HCT116 (cell line): ENCODE measurements around the gene TMEM144. TPM values are rescaled to one million over a fixed set of nuclear protein-coding genes. Genes with fewer than 3 reads are reported as not detected.

Source experiments
- ATAC-seq: fragments of 200-7000 bp; cut with Tn5 transposase; 2 replicates; pipeline ENCODE4 v1.9.1; 2020; ENCODE audit warnings: mild to moderate bottlenecking, moderate library complexity
- BruUV-seq: library from RNA; stranded (reverse); fragments of 400-500 nt; replicated peaks from 2 replicates; lab custom pipeline; 2021; lab: Mats Ljungman, UMichigan
- CTCF ChIA-PET: fragments of 300-600 bp; sonication (Branson Sonifier 250); formaldehyde crosslinking; loops from one replicate; lab custom pipeline; 2021; ENCODE audit warnings: antibody characterized with exemption; lab: Charles Lee
- POLR2A ChIA-PET: fragments of 300-600, 350-600 bp; sonication (Branson Sonifier 250); formaldehyde crosslinking; loops from one replicate; lab custom pipeline; 2021; ENCODE audit warnings: antibody characterized with exemption; lab: Charles Lee
- RAD21 ChIA-PET, 2 experiments: fragments of 300-600 bp; sonication (Branson Sonifier 250); formaldehyde crosslinking; loops; one replicate each; lab custom pipeline; 2023; ENCODE audit warnings: low total read pairs in 2 of 2; ENCODE audit not compliant: uncharacterized antibody in 2 of 2, unreplicated experiment in 2 of 2, low non-redundant PET in 1 of 2; lab: Charles Lee
- DNase-seq: peaks from one replicate; pipeline ENCODE4 v3.0.0-alpha.2; 2010; ENCODE audit warnings: low read depth, low spot score
- H2AFZ ChIP-seq: fragments of 200-600 bp; shearing (Covaris generic), sonication (generic); 2 replicates; pipeline ENCODE4 v1.6.1; 2017; ENCODE audit warnings: low read depth, mixed run types, mixed read lengths, antibody characterized with exemption, low read length; ENCODE audit not compliant: poor library complexity, severe bottlenecking
- H3K27ac ChIP-seq: 2 replicates; pipeline ENCODE4 v1.5.1; 2012; ENCODE audit warnings: low read depth, low read length
- H3K27me3 ChIP-seq: fragments of 200-600 bp; sonication (generic); 2 replicates; pipeline ENCODE4 v1.6.1; 2016; ENCODE audit warnings: mixed run types, low read length, mixed read lengths; ENCODE audit not compliant: insufficient read depth
- H3K36me3 ChIP-seq, 2 experiments: fragments of 200-500 bp in 1 of 2; fragments of 200-600 bp in 1 of 2; sonication (Bioruptor generic) in 1 of 2; sonication (generic) in 1 of 2; 2 replicates each; pipeline versions ENCODE4 v1.5.1 to v1.6.1; 2014 to 2016; ENCODE audit warnings: low read length in 2 of 2, inconsistent platforms in 1 of 2, mixed read lengths in 1 of 2, mixed run types in 1 of 2; ENCODE audit not compliant: insufficient read depth in 2 of 2, control insufficient read depth in 1 of 2
- H3K4me1 ChIP-seq, 2 experiments: fragments of 200-600 bp in 1 of 2; sonication (generic) in 1 of 2; 2 replicates each; pipeline versions ENCODE4 v1.5.1 to v1.6.1; 2012 to 2017; ENCODE audit warnings: low read length in 2 of 2, inconsistent platforms in 1 of 2, mild to moderate bottlenecking in 1 of 2, mixed read lengths in 1 of 2, mixed run types in 1 of 2, moderate library complexity in 1 of 2; ENCODE audit not compliant: insufficient read depth in 2 of 2, control insufficient read depth in 1 of 2
- H3K4me2 ChIP-seq: fragments of 200-600 bp; sonication (generic); 2 replicates; pipeline ENCODE4 v1.6.1; 2017; ENCODE audit warnings: mixed run types, low read length, mixed read lengths
- H3K4me3 ChIP-seq, 2 experiments: fragments of 200-600 bp in 1 of 2; sonication (generic) in 1 of 2; replicated peaks in 1 of 2; 2 replicates each; pipeline ENCODE4 v1.5.1; 2011 to 2016; ENCODE audit warnings: low read length in 2 of 2, control low read depth in 1 of 2, low read depth in 1 of 2, mild to moderate bottlenecking in 1 of 2, mixed read lengths in 1 of 2, mixed run types in 1 of 2
- H3K79me2 ChIP-seq: fragments of 200-600 bp; sonication (generic); 2 replicates; pipeline ENCODE4 v1.6.1; 2017; ENCODE audit warnings: mild to moderate bottlenecking, mixed run types, low read length, moderate library complexity, mixed read lengths; ENCODE audit not compliant: insufficient read depth
- H3K9ac ChIP-seq: fragments of 200-600 bp; sonication (generic); 2 replicates; pipeline ENCODE4 v1.6.1; 2016; ENCODE audit warnings: low read length, mixed read lengths
- H3K9me2 ChIP-seq: fragments of 200-600 bp; sonication (generic), shearing (Covaris generic); 2 replicates; pipeline ENCODE4 v1.6.1; 2017; ENCODE audit warnings: mixed run types, mild to moderate bottlenecking, moderate library complexity; ENCODE audit not compliant: insufficient read depth
- H3K9me3 ChIP-seq, 2 experiments: fragments of 200-500 bp in 1 of 2; fragments of 200-600 bp in 1 of 2; sonication (Bioruptor generic) in 1 of 2; sonication (generic) in 1 of 2; 2 replicates each; pipeline ENCODE4 v1.6.1; 2014 to 2017; ENCODE audit warnings: low read length in 2 of 2, mixed read lengths in 2 of 2, inconsistent platforms in 1 of 2, low read depth in 1 of 2, mild to moderate bottlenecking in 1 of 2, mixed run types in 1 of 2, moderate library complexity in 1 of 2; ENCODE audit not compliant: control insufficient read depth in 1 of 2, insufficient read depth in 1 of 2
- H4K20me1 ChIP-seq: fragments of 200-600 bp; sonication (generic), shearing (Covaris generic); 2 replicates; pipeline ENCODE4 v1.6.1; 2017; ENCODE audit warnings: mixed run types, mild to moderate bottlenecking, moderate library complexity; ENCODE audit not compliant: insufficient read depth
- CBX3 ChIP-seq: IDR thresholded peaks from 2 replicates; pipeline ENCODE4 v1.6.1; 2012; ENCODE audit warnings: low read depth
- CEBPB ChIP-seq: IDR thresholded peaks from 2 replicates; pipeline ENCODE4 v1.6.1; 2012; ENCODE audit warnings: low read depth
- EGR1 ChIP-seq: IDR thresholded peaks from 2 replicates; pipeline ENCODE4 v1.6.1; 2012; ENCODE audit warnings: low read depth
- FOSL1 ChIP-seq: IDR thresholded peaks from 2 replicates; pipeline ENCODE4 v1.6.1; 2012; ENCODE audit warnings: low read depth
- POLR2A ChIP-seq: IDR thresholded peaks from 2 replicates; pipeline ENCODE4 v1.7.0; 2011; ENCODE audit warnings: borderline replicate concordance; ENCODE audit not compliant: insufficient read depth, insufficient read length; ENCODE audit errors: extremely low read depth
- RAD21 ChIP-seq: IDR thresholded peaks from 2 replicates; pipeline ENCODE4 v1.6.1; 2012; ENCODE audit warnings: low read depth, mild to moderate bottlenecking
- SP1 ChIP-seq: IDR thresholded peaks from 2 replicates; pipeline ENCODE4 v1.6.1; 2012; ENCODE audit warnings: low read depth
- SRF ChIP-seq: IDR thresholded peaks from 2 replicates; pipeline ENCODE4 v1.6.1; 2012; ENCODE audit warnings: low read depth
- YY1 ChIP-seq: IDR thresholded peaks from 2 replicates; pipeline ENCODE4 v1.6.1; 2011; ENCODE audit warnings: low read length, low read depth, moderate library complexity, mild to moderate bottlenecking; ENCODE audit not compliant: insufficient replicate concordance; ENCODE audit errors: extremely low read depth
- ZFX ChIP-seq: fragments of 450-650 bp; IDR thresholded peaks from 2 replicates; pipeline ENCODE4 v1.6.1; 2017
- intact Hi-C: fragments of 100-400 bp; cut with micrococcal nuclease; formaldehyde crosslinking; loops from 2 replicates; pipeline ENCODE4 v1.10.0; 2022
- total RNA-seq: library from RNA; stranded (reverse); gene quantifications from one replicate; pipeline ENCODE4 v1.2.1, GENCODE V29; 2021; ENCODE audit not compliant: unreplicated experiment
- TF ChIP-seq, protein P1 (sequence below): IDR thresholded peaks from 2 replicates; pipeline ENCODE4 v1.6.1; 2012; ENCODE audit warnings: low read depth
- TF ChIP-seq, protein P2 (sequence below): IDR thresholded peaks from 2 replicates; pipeline ENCODE4 v1.6.1; 2012
- TF ChIP-seq, protein P3 (sequence below), 3 experiments: fragments of 200-600 bp in 1 of 3; sonication (generic) in 1 of 3; IDR thresholded peaks in 2 of 3; conservative IDR thresholded peaks in 1 of 3; 2 replicates each; pipeline ENCODE4 v1.5.1; 2012 to 2017; ENCODE audit warnings: low read depth in 2 of 3, low read length in 2 of 3, antibody characterized with exemption in 1 of 3, borderline replicate concordance in 1 of 3, control low read depth in 1 of 3, mild to moderate bottlenecking in 1 of 3, mixed read lengths in 1 of 3, mixed run types in 1 of 3, moderate library complexity in 1 of 3; ENCODE audit not compliant: insufficient read depth in 1 of 3

TMEM144 gene
- total RNA-seq, 1 experiment from 2014 or later: 12.9 TPM

DNA sequence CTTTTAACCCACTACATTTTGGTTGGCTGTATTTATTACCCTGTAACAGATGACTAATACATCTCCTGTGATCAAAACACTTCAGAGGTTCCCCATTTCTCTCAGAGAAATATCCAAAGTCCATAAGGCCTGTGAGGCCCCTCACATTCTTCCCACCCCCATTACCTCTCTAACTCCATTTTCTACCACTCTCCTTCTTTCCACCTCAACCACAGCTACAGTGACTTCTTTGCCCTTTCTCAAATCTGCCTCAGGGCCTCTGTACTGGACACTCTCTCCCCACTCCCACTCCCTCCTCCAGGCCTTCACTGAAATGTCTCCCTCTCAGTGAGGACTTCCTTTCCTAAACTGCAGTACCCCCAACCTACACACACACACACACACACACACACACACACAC is 8.4 kb upstream of the TMEM144 start:
- Histone ChIP-seq H3K4me2 (no peak overlapping the region), H3K9ac (no peak overlapping the region), H2AFZ (no peak overlapping the region), H3K36me3 (no peaks in the 10 kb centered on the region), H3K4me3 (no peak overlapping the region), H3K9me3 (no peaks in the 10 kb centered on the region), H3K27ac (no peak overlapping the region), H3K9me2 (no peaks in the 10 kb centered on the region), H3K79me2 (no peaks in the 10 kb centered on the region), H4K20me1 (no peaks in the 10 kb centered on the region)
- no peak for ATAC-seq
- DNase-seq: no peak
- intact Hi-C loops: no loop called here
- CTCF ChIA-PET: interaction anchor here (1.5 kb wide), 1 partner anchor 8 kb away, joined by 6 read pairs; no protein-coding TSS in a partner anchor
- no TSS peak for BruUV-seq
- RAD21 ChIA-PET: no interaction called here
- TF ChIP-seq RAD21 (no peak), SP1 (no peak), CEBPB (no peak), SRF (no peak), YY1 (no peak), ZFX (no peak), CBX3 (no peak), FOSL1 (no peak), EGR1 (no peak), POLR2A (no peak)
- TF ChIP-seq, protein P1, sequence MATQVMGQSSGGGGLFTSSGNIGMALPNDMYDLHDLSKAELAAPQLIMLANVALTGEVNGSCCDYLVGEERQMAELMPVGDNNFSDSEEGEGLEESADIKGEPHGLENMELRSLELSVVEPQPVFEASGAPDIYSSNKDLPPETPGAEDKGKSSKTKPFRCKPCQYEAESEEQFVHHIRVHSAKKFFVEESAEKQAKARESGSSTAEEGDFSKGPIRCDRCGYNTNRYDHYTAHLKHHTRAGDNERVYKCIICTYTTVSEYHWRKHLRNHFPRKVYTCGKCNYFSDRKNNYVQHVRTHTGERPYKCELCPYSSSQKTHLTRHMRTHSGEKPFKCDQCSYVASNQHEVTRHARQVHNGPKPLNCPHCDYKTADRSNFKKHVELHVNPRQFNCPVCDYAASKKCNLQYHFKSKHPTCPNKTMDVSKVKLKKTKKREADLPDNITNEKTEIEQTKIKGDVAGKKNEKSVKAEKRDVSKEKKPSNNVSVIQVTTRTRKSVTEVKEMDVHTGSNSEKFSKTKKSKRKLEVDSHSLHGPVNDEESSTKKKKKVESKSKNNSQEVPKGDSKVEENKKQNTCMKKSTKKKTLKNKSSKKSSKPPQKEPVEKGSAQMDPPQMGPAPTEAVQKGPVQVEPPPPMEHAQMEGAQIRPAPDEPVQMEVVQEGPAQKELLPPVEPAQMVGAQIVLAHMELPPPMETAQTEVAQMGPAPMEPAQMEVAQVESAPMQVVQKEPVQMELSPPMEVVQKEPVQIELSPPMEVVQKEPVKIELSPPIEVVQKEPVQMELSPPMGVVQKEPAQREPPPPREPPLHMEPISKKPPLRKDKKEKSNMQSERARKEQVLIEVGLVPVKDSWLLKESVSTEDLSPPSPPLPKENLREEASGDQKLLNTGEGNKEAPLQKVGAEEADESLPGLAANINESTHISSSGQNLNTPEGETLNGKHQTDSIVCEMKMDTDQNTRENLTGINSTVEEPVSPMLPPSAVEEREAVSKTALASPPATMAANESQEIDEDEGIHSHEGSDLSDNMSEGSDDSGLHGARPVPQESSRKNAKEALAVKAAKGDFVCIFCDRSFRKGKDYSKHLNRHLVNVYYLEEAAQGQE: no peak
- TF ChIP-seq, protein P2, sequence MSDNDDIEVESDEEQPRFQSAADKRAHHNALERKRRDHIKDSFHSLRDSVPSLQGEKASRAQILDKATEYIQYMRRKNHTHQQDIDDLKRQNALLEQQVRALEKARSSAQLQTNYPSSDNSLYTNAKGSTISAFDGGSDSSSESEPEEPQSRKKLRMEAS: no peak
- TF ChIP-seq, protein P3, sequence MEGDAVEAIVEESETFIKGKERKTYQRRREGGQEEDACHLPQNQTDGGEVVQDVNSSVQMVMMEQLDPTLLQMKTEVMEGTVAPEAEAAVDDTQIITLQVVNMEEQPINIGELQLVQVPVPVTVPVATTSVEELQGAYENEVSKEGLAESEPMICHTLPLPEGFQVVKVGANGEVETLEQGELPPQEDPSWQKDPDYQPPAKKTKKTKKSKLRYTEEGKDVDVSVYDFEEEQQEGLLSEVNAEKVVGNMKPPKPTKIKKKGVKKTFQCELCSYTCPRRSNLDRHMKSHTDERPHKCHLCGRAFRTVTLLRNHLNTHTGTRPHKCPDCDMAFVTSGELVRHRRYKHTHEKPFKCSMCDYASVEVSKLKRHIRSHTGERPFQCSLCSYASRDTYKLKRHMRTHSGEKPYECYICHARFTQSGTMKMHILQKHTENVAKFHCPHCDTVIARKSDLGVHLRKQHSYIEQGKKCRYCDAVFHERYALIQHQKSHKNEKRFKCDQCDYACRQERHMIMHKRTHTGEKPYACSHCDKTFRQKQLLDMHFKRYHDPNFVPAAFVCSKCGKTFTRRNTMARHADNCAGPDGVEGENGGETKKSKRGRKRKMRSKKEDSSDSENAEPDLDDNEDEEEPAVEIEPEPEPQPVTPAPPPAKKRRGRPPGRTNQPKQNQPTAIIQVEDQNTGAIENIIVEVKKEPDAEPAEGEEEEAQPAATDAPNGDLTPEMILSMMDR (IDR thresholded peaks at IDR 0.05 in 2 of 3, conservative IDR thresholded peaks at IDR 0.05 in 1 of 3; ENCODE audit: borderline replicate concordance in 1 of 3, insufficient read depth in 1 of 3, low read depth in 2 of 3, low read length in 2 of 3): no peak
- TF ChIP-seq, all 23 proteins: peak for 0
- Histone ChIP-seq H3K27me3 (no peaks in the 10 kb centered on the region), H3K4me1 (no peaks in the 10 kb centered on the region)
- POLR2A ChIA-PET: interaction anchor here (1.4 kb wide), 1 partner anchor 9 kb away, joined by 3 read pairs; no protein-coding TSS in a partner anchor
